H1 (cell line): ENCODE data around the gene UBE2K. TPM values are rescaled to one million over a fixed set of nuclear protein-coding genes. Genes with fewer than 3 reads are reported as not detected.

Experiments used
- CTCF ChIA-PET: fragments of 300-600 bp; sonication (Branson Sonifier 250); formaldehyde crosslinking; loops from one replicate; lab custom pipeline; 2021; ENCODE audit not compliant: partially characterized antibody; lab: Charles Lee
- POLR2A ChIA-PET: fragments of 300-600 bp; sonication (Branson Sonifier 250); formaldehyde crosslinking; loops from one replicate; lab custom pipeline; 2021; ENCODE audit warnings: inconsistent platforms; ENCODE audit not compliant: partially characterized antibody; lab: Charles Lee
- DNase-seq, 2 experiments: peaks; one replicate each; pipeline versions ENCODE4 v3.0.0 to v3.0.0-alpha.2; 2010 to 2022; ENCODE audit warnings: low spot score in 2 of 2, low read depth in 1 of 2, mixed read lengths in 1 of 2
- FAIRE-seq: peaks from 2 replicates; lab custom pipeline; 2011; peaks lifted over from hg19 to GRCh38; lab: Jason Lieb, UNC
- H2AFZ ChIP-seq: 2 replicates; pipeline ENCODE4 v1.8.1; 2012; ENCODE audit warnings: low read length, inconsistent platforms
- H2AK5ac ChIP-seq: 2 replicates; pipeline ENCODE4 v1.6.1; 2013; ENCODE audit warnings: low read depth, low read length
- H2BK120ac ChIP-seq: replicated peaks from 2 replicates; pipeline ENCODE3; 2013; ENCODE audit warnings: low read depth, low read length, inconsistent platforms
- H2BK12ac ChIP-seq: 2 replicates; pipeline ENCODE4 v1.6.1; 2013; ENCODE audit warnings: low read depth, low read length
- H2BK15ac ChIP-seq: 2 replicates; pipeline ENCODE4 v1.6.1; 2013; ENCODE audit warnings: low read length
- H2BK20ac ChIP-seq: 2 replicates; pipeline ENCODE4 v1.6.1; 2013; ENCODE audit warnings: low read length
- H2BK5ac ChIP-seq: 2 replicates; pipeline ENCODE4 v1.6.1; 2013; ENCODE audit warnings: low read depth, low read length
- H3K14ac ChIP-seq: 2 replicates; pipeline ENCODE4 v1.6.1; 2013; ENCODE audit warnings: inconsistent platforms; ENCODE audit not compliant: insufficient read length
- H3K18ac ChIP-seq: 2 replicates; pipeline ENCODE4 v1.6.1; 2013; ENCODE audit warnings: low read length; ENCODE audit errors: extremely low read depth
- H3K23ac ChIP-seq: 2 replicates; pipeline ENCODE4 v1.6.1; 2013; ENCODE audit warnings: inconsistent platforms; ENCODE audit not compliant: insufficient read length
- H3K23me2 ChIP-seq: 2 replicates; pipeline ENCODE4 v1.6.1; 2013; ENCODE audit warnings: low read depth, low read length
- H3K27ac ChIP-seq: 2 replicates; pipeline ENCODE4 v1.6.1; 2011; ENCODE audit warnings: low read depth, low read length, inconsistent platforms
- H3K27me3 ChIP-seq, 4 experiments: replicated peaks in 1 of 4; 1 replicate in 1 of 4; 2 replicates in 3 of 4; pipeline versions ENCODE4 v1.6.1 to v1.8.1; 2011 to 2013; ENCODE audit warnings: low read length in 3 of 4, mild to moderate bottlenecking in 3 of 4, inconsistent platforms in 2 of 4, mixed read lengths in 2 of 4, moderate library complexity in 1 of 4; ENCODE audit not compliant: control insufficient read depth in 3 of 4, insufficient read depth in 3 of 4; ENCODE audit errors: extremely low read depth in 1 of 4
- H3K36me3 ChIP-seq, 4 experiments: 2 replicates each; pipeline versions ENCODE4 v1.6.1 to v1.8.1; 2011 to 2013; ENCODE audit warnings: mild to moderate bottlenecking in 4 of 4, low read length in 3 of 4, moderate library complexity in 2 of 4, control low read depth in 1 of 4, inconsistent platforms in 1 of 4; ENCODE audit not compliant: insufficient read depth in 4 of 4, control insufficient read depth in 2 of 4
- H3K4ac ChIP-seq: replicated peaks from 2 replicates; pipeline ENCODE3; 2013; ENCODE audit warnings: low read length, low read depth, mixed read lengths, inconsistent platforms; ENCODE audit not compliant: insufficient read length
- H3K4me1 ChIP-seq, 4 experiments: replicated peaks in 1 of 4; 1 replicate in 1 of 4; 2 replicates in 3 of 4; pipeline versions ENCODE4 v1.6.1 to v1.8.1; 2011 to 2013; ENCODE audit warnings: low read length in 3 of 4, inconsistent platforms in 2 of 4, mixed read lengths in 1 of 4; ENCODE audit not compliant: insufficient read depth in 4 of 4, control insufficient read depth in 3 of 4
- H3K4me2 ChIP-seq, 2 experiments: 2 replicates each; pipeline versions ENCODE4 v1.6.1 to v1.8.1; 2011 to 2013; ENCODE audit warnings: low read depth in 2 of 2, low read length in 2 of 2, control low read depth in 1 of 2, inconsistent platforms in 1 of 2, mild to moderate bottlenecking in 1 of 2; ENCODE audit not compliant: insufficient read depth in 1 of 2
- H3K4me3 ChIP-seq, 4 experiments: fragments of 200-600, 300-600 bp in 1 of 4; sonication (generic), shearing (Covaris generic), sonication (Bioruptor Twin) in 1 of 4; 2 replicates each; pipeline versions ENCODE4 v1.5.1 to v1.8.1; 2011 to 2016; ENCODE audit warnings: low read length in 4 of 4, low read depth in 3 of 4, control low read depth in 2 of 4, inconsistent platforms in 2 of 4, mild to moderate bottlenecking in 2 of 4, mixed read lengths in 1 of 4, moderate library complexity in 1 of 4; ENCODE audit not compliant: insufficient read depth in 2 of 4; ENCODE audit errors: extremely low read depth in 1 of 4
- H3K56ac ChIP-seq: replicated peaks from 2 replicates; pipeline ENCODE3; 2013; ENCODE audit warnings: low read depth, mild to moderate bottlenecking, mixed read lengths, low read length, inconsistent platforms; ENCODE audit not compliant: insufficient read length
- H3K79me1 ChIP-seq: 2 replicates; pipeline ENCODE4 v1.6.1; 2013; ENCODE audit warnings: low read depth, low read length, control low read depth
- H3K79me2 ChIP-seq, 2 experiments: 2 replicates each; pipeline versions ENCODE4 v1.6.1 to v1.8.1; 2012 to 2013; ENCODE audit warnings: low read length in 2 of 2, mild to moderate bottlenecking in 2 of 2, inconsistent platforms in 1 of 2; ENCODE audit not compliant: insufficient read depth in 2 of 2, control insufficient read depth in 1 of 2
- H3K9ac ChIP-seq, 4 experiments: replicated peaks in 1 of 4; 1 replicate in 1 of 4; 2 replicates in 3 of 4; pipeline versions ENCODE4 v1.6.1 to v1.8.1; 2011 to 2013; ENCODE audit warnings: low read depth in 3 of 4, low read length in 3 of 4, control low read depth in 2 of 4, mild to moderate bottlenecking in 2 of 4, moderate library complexity in 2 of 4, inconsistent platforms in 1 of 4; ENCODE audit errors: extremely low read depth in 1 of 4
- H3K9me3 ChIP-seq, 2 experiments: 2 replicates each; pipeline versions ENCODE4 v1.6.1 to v1.8.1; 2012 to 2013; ENCODE audit warnings: mild to moderate bottlenecking in 2 of 2, moderate library complexity in 2 of 2, control low read depth in 1 of 2, inconsistent platforms in 1 of 2, low read depth in 1 of 2, low read length in 1 of 2, mixed read lengths in 1 of 2; ENCODE audit not compliant: insufficient read depth in 2 of 2
- H4K20me1 ChIP-seq, 2 experiments: replicated peaks in 1 of 2; 2 replicates each; pipeline versions ENCODE3 to v1.8.1; 2011 to 2013; ENCODE audit warnings: inconsistent platforms in 2 of 2, low read length in 2 of 2, mild to moderate bottlenecking in 1 of 2; ENCODE audit not compliant: insufficient read depth in 2 of 2, control insufficient read depth in 1 of 2
- H4K5ac ChIP-seq: 2 replicates; pipeline ENCODE4 v1.6.1; 2013; ENCODE audit warnings: low read length, low read depth, mixed read lengths, inconsistent platforms; ENCODE audit not compliant: insufficient read length
- H4K8ac ChIP-seq: 2 replicates; pipeline ENCODE4 v1.8.0; 2013; ENCODE audit warnings: mild to moderate bottlenecking, moderate library complexity, low read length, inconsistent platforms; ENCODE audit not compliant: insufficient read depth; ENCODE audit errors: extremely low read depth
- H4K91ac ChIP-seq: replicated peaks from 2 replicates; pipeline ENCODE3; 2013; ENCODE audit warnings: low read length, mixed read lengths, inconsistent platforms; ENCODE audit not compliant: insufficient read length
- BACH1 ChIP-seq: IDR thresholded peaks from 2 replicates; pipeline ENCODE4 v1.6.1; 2012; ENCODE audit warnings: low read length, improper control_type of control experiment
- CEBPB ChIP-seq: IDR thresholded peaks from 2 replicates; pipeline ENCODE4 v1.6.1; 2012; ENCODE audit warnings: low read depth, low read length
- CHD1 ChIP-seq: IDR thresholded peaks from 2 replicates; pipeline ENCODE4 v1.6.1; 2012; ENCODE audit warnings: low read depth, low read length, improper control_type of control experiment
- FOSL1 ChIP-seq: IDR thresholded peaks from 2 replicates; pipeline ENCODE4 v1.6.1; 2011; ENCODE audit warnings: mild to moderate bottlenecking, low read depth, low read length, moderate library complexity; ENCODE audit not compliant: insufficient read depth
- HDAC2 ChIP-seq, 2 experiments: fragments of 300-600 bp in 1 of 2; sonication (generic) in 1 of 2; IDR thresholded peaks; 2 replicates each; pipeline ENCODE4 v1.6.1; 2011 to 2012; ENCODE audit warnings: low read depth in 2 of 2, low read length in 2 of 2, mild to moderate bottlenecking in 2 of 2, moderate library complexity in 2 of 2, borderline replicate concordance in 1 of 2, inconsistent platforms in 1 of 2
- JUN ChIP-seq: IDR thresholded peaks from 2 replicates; pipeline ENCODE4 v1.6.1; 2011; ENCODE audit warnings: low read depth, mild to moderate bottlenecking, improper control_type of control experiment, low read length
- POLR2AphosphoS5 ChIP-seq: IDR thresholded peaks from 2 replicates; pipeline ENCODE4 v1.6.1; 2011; ENCODE audit warnings: low read depth, low read length
- POU5F1 ChIP-seq: IDR thresholded peaks from 2 replicates; pipeline ENCODE4 v1.6.1; 2011; ENCODE audit warnings: low read depth, mild to moderate bottlenecking, low read length, moderate library complexity
- SAP30 ChIP-seq: fragments of 300-600 bp; sonication (generic); IDR thresholded peaks from 2 replicates; pipeline ENCODE4 v1.7.1; 2012; ENCODE audit warnings: low read length, moderate library complexity, mild to moderate bottlenecking, inconsistent platforms; ENCODE audit not compliant: insufficient read depth, insufficient replicate concordance
- SIRT6 ChIP-seq: IDR thresholded peaks from one replicate; pipeline ENCODE4 v1.7.1; 2012; ENCODE audit warnings: low read length, inconsistent platforms
- SP2 ChIP-seq: IDR thresholded peaks from 2 replicates; pipeline ENCODE4 v1.6.1; 2012; ENCODE audit warnings: mild to moderate bottlenecking, low read length, inconsistent platforms
- TAF1 ChIP-seq: IDR thresholded peaks from 2 replicates; pipeline ENCODE4 v1.6.1; 2011; ENCODE audit warnings: mild to moderate bottlenecking, low read depth, low read length
- YY1 ChIP-seq: IDR thresholded peaks from 2 replicates; pipeline ENCODE4 v1.6.1; 2011; ENCODE audit warnings: low read depth, mild to moderate bottlenecking, low read length
- ZNF274 ChIP-seq: IDR thresholded peaks from 2 replicates; pipeline ENCODE4 v1.7.0; 2012; ENCODE audit warnings: low read length, borderline replicate concordance; ENCODE audit errors: extremely low read depth
- WGBS, 2 experiments: shearing (Covaris generic) in 1 of 2; methylation state at CpG; one replicate each; pipeline versions ENCODE4 v1.1.6 to v1.1.7; 2013 to 2015; ENCODE audit warnings: low lambda C conversion rate in 2 of 2, mixed read lengths in 2 of 2, inconsistent platforms in 1 of 2, low coverage in 1 of 2, missing lambda C conversion rate in 1 of 2; ENCODE audit not compliant: insufficient replicate concordance in 2 of 2, insufficient coverage in 1 of 2, insufficient read length in 1 of 2; ENCODE audit errors: extremely low coverage in 1 of 2, missing lambda C conversion rate in 1 of 2; 5-methylcytosine and 5-hydroxymethylcytosine counted together
- polyA plus RNA-seq, 7 experiments: library from polyadenylated mRNA; depleted of rRNA in 3 of 7; stranded (reverse) in 5 of 7; unstranded in 2 of 7; fragments of >200 nt in 5 of 7; fragments of 200-250 nt in 2 of 7; gene quantifications; 1 replicate in 5 of 7; 2 replicates in 1 of 7; 4 replicates in 1 of 7; pipeline versions ENCODE4 v1.2.1 to v1.2.3, GENCODE V29; 2011 to 2013; ENCODE audit warnings: missing spikeins in 2 of 7, mixed read lengths in 2 of 7
- total RNA-seq: library from RNA; stranded (reverse); fragmentation: NEBNext Ultra II Directional; extraction: Animal tissue kit (Norgen Biotek cat#: 25700); gene quantifications from 2 replicates; pipeline ENCODE4 v1.2.1, GENCODE V29; 2021
- TF ChIP-seq, protein P1 (sequence below): IDR thresholded peaks from 2 replicates; pipeline ENCODE4 v1.6.1; 2011; ENCODE audit warnings: low read depth, mild to moderate bottlenecking, low read length; ENCODE audit not compliant: insufficient read depth

UBE2K gene
- total and polyA plus RNA-seq, 2 of the 8 experiments (the other 6 are each of a cell fraction or from before 2014, with no cell fraction given), result 53.6 to 174 TPM

DNA sequence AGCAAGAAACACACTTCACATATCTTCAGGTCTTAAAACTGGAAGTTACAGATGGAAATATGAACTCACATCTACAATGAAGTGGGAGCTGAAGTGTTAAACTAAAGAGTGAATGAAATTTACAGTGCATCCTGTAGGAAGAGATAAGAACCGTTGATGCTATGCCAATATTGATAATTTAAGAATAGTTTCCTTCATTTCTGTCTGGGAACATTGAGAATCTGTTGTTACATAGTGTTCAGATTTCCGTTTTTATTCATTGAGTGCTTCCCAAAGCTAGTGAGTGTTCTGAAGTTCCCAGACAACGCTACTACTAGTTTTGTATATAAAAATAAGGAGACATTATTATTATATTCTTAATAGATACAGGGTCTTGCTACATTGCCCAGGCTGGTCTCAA lies 52.3 kb downstream of the UBE2K start:
- CTCF ChIA-PET, result no interaction called here
- Histone ChIP-seq H3K56ac (no peak overlapping the region), H3K9me3 (no peaks in the 10 kb centered on the region), H2AFZ (no peak overlapping the region), H4K8ac (no peak overlapping the region), H3K4me3 (no peak overlapping the region), H2BK20ac (no peak overlapping the region), H2BK5ac (no peak overlapping the region), H4K5ac (no peak overlapping the region), H3K4me1 (peaks cover 0 to 3% (median 0%) of the 10 kb centered on the region in 4 experiments; a peak in 1 of 7 replicates), H3K18ac (no peak overlapping the region), H3K27me3 (no peaks in the 10 kb centered on the region), H3K36me3 (peaks cover 0 to 42% (median 5%) of the 10 kb centered on the region in 4 experiments; a peak in 4 of 8 replicates), H2BK120ac (no peak overlapping the region), H2AK5ac (no peak overlapping the region), H3K27ac (no peak overlapping the region), H4K20me1 (peaks cover 3 to 4% of the 10 kb centered on the region in 2 experiments), H3K4me2 (no peak overlapping the region), H3K79me2 (peaks cover 0 to 29% of the 10 kb centered on the region in 2 experiments; a peak in 2 of 4 replicates), H3K23me2 (no peaks in the 10 kb centered on the region), H4K91ac (no peak overlapping the region), H3K79me1 (no peaks in the 10 kb centered on the region), H2BK12ac (no peak overlapping the region), H2BK15ac (no peak overlapping the region), H3K14ac (no peak overlapping the region), H3K4ac (no peak overlapping the region), H3K9ac (no peak overlapping the region), H3K23ac (no peak overlapping the region)
- POLR2A ChIA-PET, result no interaction called here
- FAIRE-seq (no peak), DNase-seq (no peak)
- WGBS, 2 experiments, result 96% methylated on average over 3 of the region's 3 CpGs; no CpG with 5 or more reads in 1 of the 2 experiments
- TF ChIP-seq CHD1, result no peak
- TF ChIP-seq, protein P1, sequence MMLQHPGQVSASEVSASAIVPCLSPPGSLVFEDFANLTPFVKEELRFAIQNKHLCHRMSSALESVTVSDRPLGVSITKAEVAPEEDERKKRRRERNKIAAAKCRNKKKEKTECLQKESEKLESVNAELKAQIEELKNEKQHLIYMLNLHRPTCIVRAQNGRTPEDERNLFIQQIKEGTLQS, result no peak
- no peak for TF ChIP-seq SAP30
- no peak for TF ChIP-seq YY1
- no peak for TF ChIP-seq ZNF274
- TF ChIP-seq JUN, result no peak
- TF ChIP-seq SIRT6, result no peak
- no peak for TF ChIP-seq TAF1
- no peak for TF ChIP-seq SP2
- no peak for TF ChIP-seq POLR2AphosphoS5
- TF ChIP-seq HDAC2 (IDR thresholded peaks at IDR 0.05; ENCODE audit: borderline replicate concordance in 1 of 2, low read depth in 2 of 2, low read length in 2 of 2), result no peak
- TF ChIP-seq POU5F1, result no peak
- no peak for TF ChIP-seq CEBPB
- TF ChIP-seq BACH1, result no peak
- no peak for TF ChIP-seq FOSL1
